ENCODE results near the gene TMBIM6.
"Not testable (repeated sequence)": the region's sequence is repeated elsewhere in the genome, so short reads cannot be mapped to it uniquely, and the experiment has no call there.

TMBIM6 gene, protein sequence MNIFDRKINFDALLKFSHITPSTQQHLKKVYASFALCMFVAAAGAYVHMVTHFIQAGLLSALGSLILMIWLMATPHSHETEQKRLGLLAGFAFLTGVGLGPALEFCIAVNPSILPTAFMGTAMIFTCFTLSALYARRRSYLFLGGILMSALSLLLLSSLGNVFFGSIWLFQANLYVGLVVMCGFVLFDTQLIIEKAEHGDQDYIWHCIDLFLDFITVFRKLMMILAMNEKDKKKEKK

DNA sequence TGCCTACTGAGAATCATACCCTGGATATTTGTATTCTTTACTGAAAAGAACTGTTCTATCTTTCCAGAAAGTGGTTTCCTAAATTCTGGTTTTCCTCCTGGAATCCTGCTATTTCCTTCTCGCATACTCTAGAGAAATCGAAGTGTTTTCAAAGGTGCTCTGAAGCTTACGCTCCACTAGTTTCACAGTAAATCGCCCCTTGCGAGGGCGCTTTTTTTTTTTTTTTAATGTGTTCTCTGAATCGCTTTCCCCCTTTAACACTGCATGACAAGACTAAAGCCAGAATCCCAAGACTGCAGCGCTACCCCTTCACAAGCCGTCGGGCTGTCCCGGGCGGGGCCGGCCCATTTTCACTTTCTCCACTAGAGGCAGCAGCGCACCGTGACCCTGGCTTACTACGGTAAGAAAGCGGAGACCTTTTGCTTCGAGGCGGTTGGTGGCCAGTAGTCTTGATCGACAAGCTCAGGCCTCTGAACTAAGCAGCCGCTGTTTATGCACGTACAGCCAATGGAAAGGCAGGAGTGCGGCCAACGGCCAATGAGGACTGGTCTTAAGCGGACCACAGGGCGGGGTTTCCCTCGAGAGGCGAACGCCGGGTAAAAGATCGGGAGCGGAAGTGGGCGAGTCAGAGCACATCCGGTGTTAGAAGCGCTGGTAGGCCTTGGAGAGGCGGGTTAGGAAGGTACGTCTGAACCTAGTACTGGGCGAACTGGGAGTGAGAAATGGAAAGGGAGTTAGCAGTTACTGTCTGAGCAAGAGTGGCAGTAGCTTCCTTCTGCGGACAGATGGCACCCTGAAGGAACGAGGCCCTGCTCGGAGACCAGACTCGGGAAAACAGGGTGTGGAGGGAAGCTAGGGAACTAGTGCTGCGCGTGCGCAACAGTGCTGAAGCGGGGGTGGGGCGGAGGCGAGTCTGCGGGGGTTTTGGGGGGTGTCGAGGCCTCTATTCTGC is at the start of gene TMBIM6:
TSS of gene TMBIM6 (plus strand) at position 628 of the 952 bp plus-strand sequence. CDS start 10,937 bp downstream, outside the sequence.
- H3K27ac ChIP-seq: peak within 1 kb of the TSS; percentile 52 to 99 (median 98)
- peak within 1 kb of the TSS; percentile 66 to 85 (median 75) for H3K4me3 ChIP-seq

DNA sequence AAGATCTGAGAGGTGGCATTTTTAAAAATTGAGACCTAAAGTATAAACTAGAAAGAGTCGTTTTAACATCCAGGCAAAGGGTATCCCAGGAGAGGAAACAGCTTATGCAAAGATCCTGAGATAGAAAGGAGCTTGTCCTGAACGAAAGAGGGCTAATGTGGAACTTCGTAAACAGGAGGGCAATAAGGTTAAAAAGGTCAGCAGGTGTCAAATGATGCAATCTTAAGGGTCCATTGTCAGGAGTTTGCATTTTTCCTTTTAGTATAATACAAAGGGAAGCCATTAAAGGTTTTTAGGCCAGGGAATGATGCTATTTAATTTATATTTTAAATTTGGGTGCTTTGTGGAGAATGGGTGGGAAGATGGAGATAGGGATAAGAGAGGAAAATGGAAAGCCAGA is 48.5 kb upstream of the TMBIM6 start:
- no peak overlapping the region for H3K27ac ChIP-seq
- no peak overlapping the region for H3K4me3 ChIP-seq

DNA sequence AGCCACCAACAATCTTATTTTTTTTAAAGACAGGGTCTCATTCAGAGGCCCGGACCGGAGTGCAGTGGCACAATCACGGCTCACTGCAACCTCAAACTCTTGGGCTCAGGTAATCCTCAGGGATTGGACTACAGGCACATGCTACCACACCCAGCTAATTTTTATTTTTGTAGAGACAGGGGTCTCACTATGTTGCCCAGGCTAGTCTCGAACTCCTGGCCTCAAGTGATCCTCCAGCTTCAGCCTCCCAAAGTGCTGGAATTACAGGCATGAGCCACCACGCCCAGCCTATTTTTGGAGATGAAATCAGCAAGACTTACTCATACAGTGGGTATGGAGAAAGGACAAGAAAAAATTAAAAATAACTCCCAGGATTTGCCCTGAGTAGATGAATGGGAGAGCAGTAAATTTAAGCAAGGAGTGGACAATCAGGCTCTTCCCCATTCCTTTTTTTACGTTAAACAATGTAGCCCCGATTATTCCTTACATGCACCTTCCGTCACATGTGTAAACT is 47.4 kb upstream of the TMBIM6 start:
- H3K4me3 ChIP-seq: no peak overlapping the region

DNA sequence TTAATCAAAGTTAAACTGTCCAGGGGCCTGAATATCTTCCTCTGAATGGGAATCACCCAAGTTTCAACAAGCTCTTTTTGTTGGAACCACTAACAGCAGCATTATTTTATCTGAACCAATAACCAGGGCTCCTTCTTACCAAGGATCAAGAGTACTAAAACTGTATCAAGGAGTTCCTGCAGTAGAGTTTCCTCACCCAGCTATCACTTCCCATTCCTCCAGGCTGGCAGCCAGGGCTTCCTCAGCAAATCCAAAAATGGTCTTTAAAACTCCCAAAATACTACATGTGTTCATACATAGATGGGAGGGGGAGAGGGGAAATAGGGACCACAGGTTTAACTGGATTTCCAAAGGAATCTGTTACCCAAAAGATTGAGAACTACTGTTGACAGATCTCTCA is 44.6 kb upstream of the TMBIM6 start:
- Histone ChIP-seq H3K4me3 (no peak overlapping the region), H3K27ac (peak overlapping the region in 1 of 21 experiments; percentile 6)

More for the DNA sequence above, 47.4 kb upstream of the TMBIM6 start:
- H3K27ac ChIP-seq: no peak overlapping the region

DNA sequence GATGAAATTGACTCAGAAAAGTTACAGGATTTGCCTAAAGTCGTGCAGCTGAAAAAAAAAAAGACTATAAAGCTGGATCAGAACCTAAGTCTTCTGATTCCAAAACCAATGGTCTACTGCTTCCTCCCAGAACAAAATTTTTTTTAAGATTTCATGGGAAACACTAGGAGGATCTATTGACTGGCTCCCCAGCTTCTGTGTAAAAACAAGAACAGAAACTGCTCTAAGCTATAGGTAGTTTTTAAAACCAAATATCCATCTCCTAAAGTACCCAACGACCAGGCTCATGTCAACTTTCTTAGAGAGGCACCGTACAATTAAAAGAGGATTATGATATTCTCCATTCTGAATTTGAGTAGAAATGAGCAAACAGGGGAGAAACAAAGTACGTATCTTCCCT is 43.5 kb upstream of the TMBIM6 start:
- H3K4me3 ChIP-seq: no peak overlapping the region

DNA sequence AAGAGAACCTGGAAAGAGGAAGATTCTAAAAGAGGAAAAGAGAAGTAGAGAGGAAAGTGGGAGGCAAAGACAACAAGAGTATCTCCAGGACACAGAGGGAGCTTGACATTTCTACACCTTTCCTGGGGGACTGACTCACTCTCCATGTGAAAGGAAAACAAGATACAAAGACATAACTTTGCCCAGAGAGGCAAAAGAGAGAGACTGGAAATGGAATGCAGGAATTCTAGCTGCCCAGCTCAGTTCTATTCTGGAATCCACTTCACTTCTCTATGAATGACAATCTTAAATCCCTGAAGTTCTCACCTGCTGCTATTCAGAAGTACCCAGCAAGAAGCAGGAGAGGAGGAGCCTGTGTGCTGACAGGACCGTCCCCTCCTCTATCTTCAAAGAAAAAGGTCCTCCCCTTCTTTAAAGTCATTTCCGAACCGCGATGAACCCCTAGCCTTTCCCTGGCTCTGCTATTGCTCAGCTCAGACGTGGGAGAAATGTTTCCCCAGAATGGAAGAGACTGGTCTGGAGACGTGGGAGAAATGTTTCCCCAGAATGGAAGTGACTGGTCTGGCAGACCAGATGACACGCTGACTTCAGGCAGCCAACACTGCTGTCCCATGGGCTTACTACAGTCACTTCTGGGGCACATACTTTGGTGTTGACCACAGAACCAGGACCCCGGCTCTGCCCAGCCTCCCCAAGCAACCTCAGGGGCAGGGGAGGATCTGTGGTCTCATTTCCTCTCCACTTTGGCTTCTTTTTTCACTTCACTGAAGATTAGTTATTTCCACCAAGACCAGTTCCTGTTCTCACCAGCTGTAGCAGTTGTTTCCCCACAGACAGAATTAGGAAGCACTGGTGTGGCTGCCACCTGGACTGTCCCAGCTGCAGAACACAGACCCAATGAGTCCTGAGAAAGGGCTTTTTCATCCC is 42.5 kb upstream of the TMBIM6 start:
- Histone ChIP-seq H3K4me3 (no peak overlapping the region), H3K27ac (peak overlapping the region in 19 of 21 experiments; percentile 11 to 76 (median 54))

More for the DNA sequence above, 43.5 kb upstream of the TMBIM6 start:
- peak overlapping the region in 2 of 21 experiments; percentile 69 to 76 for H3K27ac ChIP-seq

DNA sequence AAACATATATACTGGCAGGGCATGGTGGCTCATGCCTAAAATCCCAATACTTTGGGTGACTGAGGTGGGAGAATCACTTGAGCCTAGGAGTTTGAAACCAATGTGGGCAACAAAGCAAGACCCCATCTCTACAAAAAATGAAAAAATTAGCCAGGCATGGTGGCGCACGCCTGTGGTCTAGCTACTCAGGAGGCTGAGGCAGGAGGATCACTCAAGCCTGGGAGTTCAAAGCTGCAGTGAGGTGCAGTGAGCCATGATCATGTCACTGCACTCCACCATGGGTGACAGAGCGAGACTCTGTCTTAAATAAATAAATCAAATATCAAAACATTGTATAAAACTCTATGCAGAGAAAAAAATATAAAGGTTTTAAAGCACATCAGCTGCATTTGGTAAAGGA is 39.3 kb upstream of the TMBIM6 start:
- peak overlapping the region in 2 of 21 experiments; percentile 95 for H3K27ac ChIP-seq
- no peak overlapping the region for H3K4me3 ChIP-seq

DNA sequence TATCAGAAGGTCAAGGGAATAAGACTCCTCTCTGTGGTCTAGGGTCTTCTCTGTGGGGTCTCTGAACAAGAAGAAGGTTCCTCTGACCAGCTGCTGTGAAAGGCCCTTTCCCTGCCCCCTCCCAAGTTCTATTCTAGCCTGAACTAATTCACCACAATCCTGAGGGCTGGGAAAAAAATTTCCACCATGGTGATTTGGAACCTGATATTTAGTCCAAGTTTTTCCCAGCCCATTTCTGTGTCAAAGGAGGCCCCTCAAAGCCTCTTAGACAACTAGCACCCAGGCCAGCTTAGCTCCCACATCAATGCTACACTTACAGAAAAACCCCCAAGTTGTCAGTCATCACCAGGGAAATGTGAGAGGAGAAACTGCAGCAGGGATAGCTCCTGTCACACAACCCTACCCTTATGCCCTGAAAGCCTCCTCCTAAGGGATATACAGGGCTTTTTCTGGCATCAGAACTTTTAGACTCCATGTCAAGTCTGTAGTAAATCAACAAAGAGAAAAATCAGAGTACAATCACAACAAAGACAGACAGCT is 38.6 kb upstream of the TMBIM6 start:
- Histone ChIP-seq H3K27ac (peak overlapping the region in 13 of 21 experiments; percentile 9 to 97 (median 56)), H3K4me3 (no peak overlapping the region)

DNA sequence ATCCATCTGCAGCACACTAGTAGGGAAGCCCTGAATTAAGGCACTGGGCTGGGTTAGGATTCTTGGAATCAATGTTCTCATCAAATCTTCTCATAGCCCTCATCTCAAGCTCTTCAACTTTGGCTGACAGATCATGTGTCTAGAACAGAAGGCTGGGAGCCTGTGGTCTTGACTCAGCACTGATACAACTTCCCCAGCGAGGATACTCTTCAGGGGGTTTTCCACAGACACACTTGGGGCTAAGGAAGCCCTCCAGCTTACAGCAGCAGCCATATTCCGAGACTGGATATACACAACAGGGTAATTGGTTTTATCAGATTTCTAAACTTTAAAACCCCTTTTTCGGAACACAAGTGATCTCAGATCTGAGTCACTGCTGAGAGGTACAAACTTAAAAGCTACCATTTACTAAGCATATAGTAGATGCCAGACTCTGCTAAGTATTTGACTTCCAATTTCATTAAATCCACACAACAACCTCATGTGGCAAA is 37.7 kb upstream of the TMBIM6 start:
- Histone ChIP-seq H3K27ac (peak overlapping the region in 12 of 21 experiments; percentile 13 to 97 (median 47)), H3K4me3 (no peak overlapping the region)

DNA sequence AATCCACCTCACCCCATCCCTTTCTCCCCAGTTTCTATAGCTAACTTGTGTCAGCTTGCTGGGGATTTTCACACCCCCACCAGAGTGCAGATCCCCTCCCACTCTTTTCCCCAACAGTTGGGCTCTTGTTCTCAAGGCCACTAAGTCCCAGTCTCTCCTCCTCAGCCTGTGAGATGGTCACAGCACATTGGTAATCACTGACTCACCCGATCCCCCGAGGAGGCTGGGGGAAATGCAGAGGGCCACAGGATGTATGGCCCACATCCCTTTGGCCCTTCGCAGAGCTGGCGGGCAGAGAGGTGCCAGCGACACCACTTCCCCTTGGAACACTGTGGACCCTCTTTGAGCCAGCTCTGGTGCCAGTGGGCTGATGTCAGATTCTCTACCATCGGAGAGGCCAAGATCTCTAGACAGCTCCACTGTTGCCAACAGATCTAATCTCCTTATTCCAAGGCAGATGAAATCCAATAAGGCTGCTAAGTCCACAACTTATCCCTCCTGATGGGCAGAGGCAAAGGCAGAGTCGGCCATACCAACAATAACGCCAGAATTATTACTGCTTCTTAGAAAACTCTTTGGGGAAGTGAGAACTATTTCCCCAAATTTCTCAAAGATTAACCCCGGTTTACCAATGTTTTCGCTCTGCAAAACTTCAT is 35.8 kb upstream of the TMBIM6 start:
- H3K4me3 ChIP-seq: peak overlapping the region; percentile 64 to 95 (median 87)
- H3K27ac ChIP-seq: peak overlapping the region in 19 of 21 experiments; percentile 9 to 98 (median 93)

DNA sequence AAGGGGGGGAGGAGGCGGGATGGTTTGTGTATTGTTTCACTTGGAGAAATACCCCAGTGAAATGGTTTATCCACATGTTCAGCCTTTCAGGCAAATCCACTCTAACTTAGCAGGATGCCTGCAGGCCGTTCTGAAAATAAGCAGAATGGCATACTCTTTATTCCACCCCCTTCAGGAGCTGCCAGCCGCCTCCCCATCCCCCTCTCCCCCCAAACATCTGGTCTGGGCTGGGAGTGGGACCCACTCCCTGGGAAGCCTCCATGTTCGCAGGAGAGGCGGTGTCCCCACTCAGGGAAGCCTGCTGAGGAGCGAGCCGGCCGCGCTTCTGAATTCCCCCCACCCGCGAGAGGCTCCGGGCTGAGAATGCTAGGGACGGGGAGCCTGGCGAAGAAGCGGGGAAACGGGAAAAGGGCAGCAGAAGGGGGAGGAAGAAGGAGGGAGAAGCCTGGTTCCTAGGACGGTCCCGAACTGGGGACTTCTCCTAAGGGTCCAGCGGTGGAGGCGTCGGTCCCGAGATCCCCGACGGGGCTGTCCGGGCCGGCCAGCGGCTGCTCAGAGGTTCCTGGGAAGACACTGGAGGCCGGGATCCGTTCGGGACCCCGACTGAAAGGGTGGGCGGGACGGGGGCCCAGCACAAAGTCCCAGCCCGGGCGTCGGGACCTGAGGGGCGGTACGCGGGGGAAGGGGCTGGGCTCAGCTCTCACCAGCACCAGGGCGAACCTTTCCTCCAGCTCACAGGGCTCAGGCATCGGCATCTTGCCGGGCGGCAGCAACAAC is 34.8 kb upstream of the TMBIM6 start:
- peak overlapping the region; percentile 64 to 95 (median 87) for H3K4me3 ChIP-seq

DNA sequence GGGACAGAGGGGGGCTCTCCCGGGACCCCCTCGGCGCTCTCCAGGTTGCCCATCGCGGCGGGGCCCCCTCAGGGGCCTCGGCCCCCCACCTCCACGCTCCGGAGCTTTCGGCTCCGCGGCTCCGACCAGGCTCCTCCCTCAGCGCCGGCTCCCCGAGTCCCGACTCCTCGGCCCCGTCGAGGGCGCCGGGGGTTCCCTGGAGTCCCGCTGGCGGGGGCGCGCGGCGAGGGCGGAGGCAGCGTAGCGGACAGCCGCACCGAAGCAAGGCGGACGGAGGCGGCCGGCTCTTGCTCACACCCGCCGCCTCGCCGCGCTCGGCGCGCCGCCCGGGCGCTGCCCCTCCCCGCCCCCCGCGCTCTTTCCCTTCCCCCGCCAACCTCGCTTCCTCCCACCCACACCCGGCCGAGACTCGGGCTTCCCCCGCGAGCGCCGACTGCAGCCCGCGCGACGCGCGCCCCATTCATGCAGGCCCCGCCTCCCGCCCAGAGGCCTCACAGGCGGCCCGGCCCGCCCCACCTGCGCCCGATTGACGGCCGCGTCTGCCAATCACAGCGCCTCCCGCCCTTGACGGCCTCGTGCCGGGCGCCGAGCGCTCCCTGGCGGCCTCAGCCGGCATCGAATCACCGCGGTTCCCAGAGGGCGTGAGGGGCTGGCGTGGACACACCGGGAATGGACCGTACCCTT is 34.1 kb upstream of the TMBIM6 start, which contains the start of gene FMNL3:
TSS of gene FMNL3 (minus strand) at position 278 of the 684 bp plus-strand sequence. CDS start at position 53, 225 bp downstream.
- H3K4me3 ChIP-seq: peak within 1 kb of the TSS; percentile 64 to 95 (median 87)
- peak within 1 kb of the TSS; percentile 59 to 98 (median 93) for H3K27ac ChIP-seq

More for the DNA sequence above, 34.8 kb upstream of the TMBIM6 start:
- H3K27ac ChIP-seq: peak overlapping the region; percentile 59 to 98 (median 93)

DNA sequence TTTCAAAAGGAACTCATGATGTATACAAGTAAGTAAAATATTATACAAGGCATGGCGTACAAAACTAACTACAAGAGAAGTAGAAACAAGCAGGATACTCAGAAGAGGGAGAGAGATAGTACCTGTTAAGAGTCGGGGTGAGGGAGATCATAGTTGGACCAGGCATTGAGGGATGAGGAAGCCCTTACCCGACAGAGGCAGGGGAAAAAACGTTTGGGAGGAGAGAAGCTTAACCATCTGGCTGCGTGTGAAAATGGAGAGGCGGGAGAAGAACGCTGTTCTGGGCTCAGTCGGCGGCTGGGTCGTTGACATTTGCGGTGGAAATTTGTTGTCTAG is 33.6 kb upstream of the TMBIM6 start:
- H3K27ac ChIP-seq: no peak overlapping the region
- H3K4me3 ChIP-seq: peak overlapping the region in 2 of 7 experiments; percentile 80 to 95

DNA sequence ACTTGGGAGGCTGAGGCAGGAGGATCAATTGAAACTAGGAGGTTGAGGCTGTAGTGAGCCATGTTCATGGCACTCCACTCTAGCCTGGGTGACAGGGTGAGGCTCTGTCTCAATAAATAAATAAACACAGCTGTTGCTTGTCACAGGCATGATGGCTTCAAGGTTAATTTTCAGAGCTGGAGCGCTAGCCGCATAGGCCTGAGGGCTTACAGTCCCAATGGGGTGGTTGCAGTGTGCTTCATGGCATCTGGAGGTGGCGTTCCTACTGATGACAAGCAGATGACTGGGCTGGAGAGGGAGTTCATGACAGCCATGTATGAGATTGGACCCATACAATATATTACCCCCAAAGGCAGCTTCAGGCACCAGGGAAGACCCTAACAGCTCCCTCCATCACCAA is 32.5 kb upstream of the TMBIM6 start:
- Histone ChIP-seq H3K4me3 (no peak overlapping the region), H3K27ac (no peak overlapping the region)

DNA sequence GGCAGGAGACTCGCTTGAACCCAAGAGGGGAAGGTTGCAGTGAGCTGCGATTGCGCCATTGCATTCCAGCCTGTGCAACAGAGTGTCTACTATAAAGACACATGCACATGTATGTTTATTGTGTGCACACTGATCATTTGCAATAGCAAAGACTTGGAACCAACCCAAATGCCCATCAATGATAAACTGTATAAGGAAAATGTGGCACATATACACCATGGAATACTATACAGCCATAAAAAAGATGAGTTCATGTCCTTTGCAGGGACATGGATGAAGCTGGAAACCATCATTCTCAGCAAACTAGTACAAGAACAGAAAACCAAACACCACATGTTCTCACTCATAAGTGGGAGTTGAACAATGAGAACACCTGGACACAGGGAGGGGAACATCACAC is 27.4 kb upstream of the TMBIM6 start:
- H3K27ac ChIP-seq, H3K4me3 ChIP-seq: not testable (repeated sequence)

DNA sequence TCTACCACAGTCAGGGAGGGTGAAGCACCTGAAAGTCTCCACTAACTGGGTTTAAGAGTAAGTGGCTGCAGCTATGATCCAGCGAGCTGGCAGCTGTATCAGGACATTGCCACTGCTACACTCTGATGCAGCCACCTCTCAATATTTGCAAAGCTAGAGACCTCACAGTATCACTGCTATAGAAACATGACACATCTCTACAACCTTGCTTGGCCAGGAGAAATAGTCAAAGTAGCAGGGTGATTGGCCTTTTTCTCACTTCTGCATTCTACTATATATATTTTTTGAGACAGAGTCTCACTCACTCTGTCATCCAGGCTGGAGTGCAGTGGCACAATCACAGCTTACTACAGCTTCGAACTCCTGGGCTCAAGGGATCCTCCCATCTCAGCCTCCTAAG is 24.8 kb upstream of the TMBIM6 start:
- Histone ChIP-seq H3K4me3 (no peak overlapping the region), H3K27ac (no peak overlapping the region)

DNA sequence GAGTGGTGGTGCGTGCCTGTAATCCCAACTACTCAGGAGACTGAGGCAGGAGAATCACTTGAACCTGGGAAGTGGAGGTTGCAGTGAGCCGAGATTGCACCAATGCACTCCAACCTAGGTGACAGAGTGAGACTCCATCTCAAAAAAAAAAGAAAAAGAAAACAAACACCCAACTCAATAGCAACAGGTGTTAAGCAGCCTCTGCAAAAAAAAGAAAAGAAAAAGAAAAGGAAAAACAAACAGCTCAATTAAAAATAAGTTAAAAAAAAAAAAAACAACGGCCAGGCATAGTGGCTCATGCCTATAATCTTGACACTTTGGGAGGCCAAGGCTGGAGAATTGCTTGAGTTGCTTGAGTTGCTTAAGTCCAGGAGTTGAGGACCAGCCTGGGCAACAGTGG is 23.6 kb upstream of the TMBIM6 start:
- H3K27ac ChIP-seq, H3K4me3 ChIP-seq: not testable (repeated sequence)

Data from skin epidermis (tissue), 12 donors.